K562 (cell line): ENCODE measurements around the gene BCAS1. TPM values are rescaled to one million over a fixed set of nuclear protein-coding genes. Genes with fewer than 3 reads are reported as not detected.

ENCODE experiments used
- CREM ChIP-seq: IDR thresholded peaks from 2 replicates; pipeline ENCODE4 v1.6.1; 2014; ENCODE audit warnings: antibody characterized with exemption, low read depth
- ETV1 ChIP-seq: fragments of 450-650 bp; conservative IDR thresholded peaks from 2 replicates; pipeline ENCODE4 v1.6.1; 2016; ENCODE audit warnings: missing genetic modification characterization, control low read depth, low read depth, missing compliant biosample characterization
- FOS ChIP-seq: IDR thresholded peaks from 3 replicates; pipeline ENCODE4 v1.6.1; 2011; ENCODE audit not compliant: insufficient read length; ENCODE audit errors: extremely low read depth
- GTF2A2 ChIP-seq: IDR thresholded peaks from 2 replicates; pipeline ENCODE4 v1.6.1; 2016; ENCODE audit warnings: mild to moderate bottlenecking, missing genetic modification characterization, missing compliant biosample characterization
- HDAC1 ChIP-seq, 2 experiments: fragments of 450-650 bp; IDR thresholded peaks; 2 replicates each; pipeline ENCODE4 v1.6.1; 2016 to 2017; ENCODE audit warnings: inconsistent platforms in 1 of 2, mild to moderate bottlenecking in 1 of 2, moderate library complexity in 1 of 2
- HDAC8 ChIP-seq: fragments of 450-650 bp; IDR thresholded peaks from 2 replicates; pipeline ENCODE4 v1.6.1; 2016; ENCODE audit warnings: mild to moderate bottlenecking, missing genetic modification characterization, moderate library complexity, missing compliant biosample characterization
- HMGN3 ChIP-seq: IDR thresholded peaks from 2 replicates; pipeline ENCODE4 v1.6.1; 2011; ENCODE audit warnings: borderline replicate concordance, low read depth, mild to moderate bottlenecking, mixed read lengths, low read length; ENCODE audit not compliant: insufficient read length; ENCODE audit errors: extremely low read depth
- KDM5B ChIP-seq: fragments of 200-600 bp; sonication (generic); IDR thresholded peaks from 2 replicates; pipeline ENCODE4 v1.6.1; 2012; ENCODE audit warnings: low read depth, mild to moderate bottlenecking, moderate library complexity, low read length, control low read depth, inconsistent platforms; ENCODE audit not compliant: insufficient replicate concordance
- MTA2 ChIP-seq: fragments of 450-650 bp; IDR thresholded peaks from 2 replicates; pipeline ENCODE4 v1.6.1; 2016; ENCODE audit warnings: low read depth
- MYC ChIP-seq, 2 experiments: fragments of 250-450 bp in 1 of 2; sonication (Bioruptor Pico) in 1 of 2; IDR thresholded peaks; 2 replicates each; pipeline versions ENCODE4 v1.5.1 to v1.6.1; 2012 to 2021; ENCODE audit warnings: low read depth in 2 of 2, borderline replicate concordance in 1 of 2, improper control_type of control experiment in 1 of 2, low read length in 1 of 2, mild to moderate bottlenecking in 1 of 2, moderate library complexity in 1 of 2
- NCOA1 ChIP-seq: fragments of 450-650 bp; IDR thresholded peaks from 2 replicates; pipeline ENCODE4 v1.6.1; 2016; ENCODE audit warnings: low read depth
- OTX1 ChIP-seq: fragments of 450-650 bp; formaldehyde crosslinking; IDR thresholded peaks from 2 replicates; pipeline ENCODE4 v1.4.0; 2022; ENCODE audit warnings: mild to moderate bottlenecking
- POLR3A ChIP-seq: IDR thresholded peaks from 2 replicates; pipeline ENCODE4 v1.6.1; 2011; ENCODE audit warnings: borderline replicate concordance, mild to moderate bottlenecking, moderate library complexity; ENCODE audit not compliant: insufficient read length, insufficient read depth; ENCODE audit errors: extremely low read depth
- TAF9B ChIP-seq: fragments of 450-650 bp; IDR thresholded peaks from 2 replicates; pipeline ENCODE4 v1.6.1; 2018; ENCODE audit warnings: mild to moderate bottlenecking; ENCODE audit not compliant: partially characterized antibody
- XRCC4 ChIP-seq: IDR thresholded peaks from one replicate; pipeline ENCODE4 v1.6.1; 2011; ENCODE audit not compliant: insufficient read depth, insufficient read length; ENCODE audit errors: extremely low read depth
- ZNF274 ChIP-seq: IDR thresholded peaks from 2 replicates; pipeline ENCODE4 v1.6.1; 2011; ENCODE audit warnings: low read depth, mild to moderate bottlenecking, low read length, moderate library complexity, borderline replicate concordance
- polyA plus RNA-seq, 8 experiments: library from polyadenylated mRNA; depleted of rRNA in 4 of 8; stranded (reverse) in 5 of 8; unstranded in 3 of 8; fragments of >200 nt; fragmentation: Nextera tagmentation in 2 of 8; fragmentation: Illumina TruSeq in 1 of 8; extraction: Ambion mirVana in 2 of 8; extraction: Trizol in 1 of 8; gene quantifications; 2 replicates each; pipeline versions ENCODE4 v1.2.1 to v1.2.3, GENCODE V29; 2011 to 2014; ENCODE audit warnings: inconsistent platforms in 1 of 8, missing spikeins in 1 of 8
- total RNA-seq, 7 experiments: library from RNA; depleted of rRNA in 6 of 7; stranded (reverse); fragments of >200 nt in 6 of 7; fragmentation: Illumina TruSeq in 2 of 7; extraction: Trizol in 2 of 7; gene quantifications; 2 replicates each; pipeline versions ENCODE4 v1.2.1 to v1.2.3, GENCODE V29; 2011 to 2021; ENCODE audit warnings: low replicate concordance in 1 of 7
- TF ChIP-seq, protein P1 (sequence below), 2 experiments: fragments of 450-650 bp in 1 of 2; sonication (generic) in 1 of 2; formaldehyde crosslinking in 1 of 2; IDR thresholded peaks in 1 of 2; conservative IDR thresholded peaks in 1 of 2; 2 replicates each; pipeline versions ENCODE4 v1.6.1 to v1.8.1; 2016 to 2023; ENCODE audit warnings: mild to moderate bottlenecking in 2 of 2, moderate library complexity in 2 of 2, inconsistent platforms in 1 of 2, missing genetic modification reagents in 1 of 2
- TF ChIP-seq, protein P2 (sequence below), 2 experiments: IDR thresholded peaks in 1 of 2; conservative IDR thresholded peaks in 1 of 2; 2 replicates each; pipeline ENCODE4 v1.6.1; 2016; ENCODE audit warnings: low read depth in 2 of 2, mild to moderate bottlenecking in 1 of 2, missing compliant biosample characterization in 1 of 2, missing genetic modification characterization in 1 of 2, moderate library complexity in 1 of 2
- TF ChIP-seq, protein P3 (sequence below): IDR thresholded peaks from 2 replicates; pipeline ENCODE4 v1.6.1; 2011; ENCODE audit warnings: borderline replicate concordance, low read depth, mild to moderate bottlenecking, moderate library complexity, low read length; ENCODE audit not compliant: insufficient read depth, poor library complexity, severe bottlenecking

BCAS1 gene
- total and polyA plus RNA-seq, 9 of the 15 experiments (the other 6 are each of a cell fraction or from before 2014, with no cell fraction given), result 0.18 to 2.3 (median 0.93) TPM

GRCh38 chr20:53917145-53918019, 153.0 kb downstream of the BCAS1 start (continued):
- TF ChIP-seq MTA2 (peak; percentile 84), HMGN3 (no peak), KDM5B (no peak), ZNF274 (no peak), HDAC8 (tag) (no peak), POLR3A (no peak), OTX1 (CRISPR knock-in tag) (no peak), TAF9B (peak; percentile 34), ETV1 (tag) (no peak), GTF2A2 (no peak), MYC (IDR thresholded peaks at IDR 0.05; ENCODE audit: low read depth, low read length) (peak; percentile 84), MYC (CRISPR knock-in tag; IDR thresholded peaks at IDR 0.05; ENCODE audit: borderline replicate concordance, low read depth) (no peak), NCOA1 (peak; percentile 76; the same call in 1 of the 2 replicates), XRCC4 (no peak), FOS (no peak), HDAC1 (IDR thresholded peaks at IDR 0.05) (peak in 1 of 2 experiments; percentile 64; a peak in 2 of 4 replicates), CREM (peak; percentile 23; the same call in 1 of the 2 replicates)
- TF ChIP-seq, protein P1, sequence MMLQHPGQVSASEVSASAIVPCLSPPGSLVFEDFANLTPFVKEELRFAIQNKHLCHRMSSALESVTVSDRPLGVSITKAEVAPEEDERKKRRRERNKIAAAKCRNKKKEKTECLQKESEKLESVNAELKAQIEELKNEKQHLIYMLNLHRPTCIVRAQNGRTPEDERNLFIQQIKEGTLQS (IDR thresholded peaks at IDR 0.05), result peak; percentile 91
- TF ChIP-seq, protein P1 (CRISPR knock-in tag; conservative IDR thresholded peaks at IDR 0.05), result no peak
- TF ChIP-seq, protein P2, sequence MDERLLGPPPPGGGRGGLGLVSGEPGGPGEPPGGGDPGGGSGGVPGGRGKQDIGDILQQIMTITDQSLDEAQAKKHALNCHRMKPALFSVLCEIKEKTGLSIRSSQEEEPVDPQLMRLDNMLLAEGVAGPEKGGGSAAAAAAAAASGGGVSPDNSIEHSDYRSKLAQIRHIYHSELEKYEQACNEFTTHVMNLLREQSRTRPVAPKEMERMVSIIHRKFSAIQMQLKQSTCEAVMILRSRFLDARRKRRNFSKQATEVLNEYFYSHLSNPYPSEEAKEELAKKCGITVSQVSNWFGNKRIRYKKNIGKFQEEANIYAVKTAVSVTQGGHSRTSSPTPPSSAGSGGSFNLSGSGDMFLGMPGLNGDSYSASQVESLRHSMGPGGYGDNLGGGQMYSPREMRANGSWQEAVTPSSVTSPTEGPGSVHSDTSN (CRISPR knock-in tag; IDR thresholded peaks at IDR 0.05; ENCODE audit: low read depth), result no peak
- TF ChIP-seq, protein P2 (tag; conservative IDR thresholded peaks at IDR 0.05; ENCODE audit: low read depth), result no peak
- TF ChIP-seq, protein P3, sequence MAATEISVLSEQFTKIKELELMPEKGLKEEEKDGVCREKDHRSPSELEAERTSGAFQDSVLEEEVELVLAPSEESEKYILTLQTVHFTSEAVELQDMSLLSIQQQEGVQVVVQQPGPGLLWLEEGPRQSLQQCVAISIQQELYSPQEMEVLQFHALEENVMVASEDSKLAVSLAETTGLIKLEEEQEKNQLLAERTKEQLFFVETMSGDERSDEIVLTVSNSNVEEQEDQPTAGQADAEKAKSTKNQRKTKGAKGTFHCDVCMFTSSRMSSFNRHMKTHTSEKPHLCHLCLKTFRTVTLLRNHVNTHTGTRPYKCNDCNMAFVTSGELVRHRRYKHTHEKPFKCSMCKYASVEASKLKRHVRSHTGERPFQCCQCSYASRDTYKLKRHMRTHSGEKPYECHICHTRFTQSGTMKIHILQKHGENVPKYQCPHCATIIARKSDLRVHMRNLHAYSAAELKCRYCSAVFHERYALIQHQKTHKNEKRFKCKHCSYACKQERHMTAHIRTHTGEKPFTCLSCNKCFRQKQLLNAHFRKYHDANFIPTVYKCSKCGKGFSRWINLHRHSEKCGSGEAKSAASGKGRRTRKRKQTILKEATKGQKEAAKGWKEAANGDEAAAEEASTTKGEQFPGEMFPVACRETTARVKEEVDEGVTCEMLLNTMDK, result no peak
